Mammary epithelial cell (primary cell): ENCODE measurements around the gene ANAPC7.

Experiments
- EZH2 ChIP-seq: IDR thresholded peaks from 2 replicates; pipeline ENCODE4 v1.6.1; 2012; ENCODE audit warnings: low read length, inconsistent platforms, borderline replicate concordance
- TF ChIP-seq, protein P1 (sequence below), 2 donors: IDR thresholded peaks in 1 of 2; conservative IDR thresholded peaks in 1 of 2; 2 replicates each; pipeline ENCODE4 v1.5.1; 2011 to 2012; ENCODE audit warnings: inconsistent platforms in 2 of 2, low read length in 2 of 2, mild to moderate bottlenecking in 2 of 2, control low read depth in 1 of 2, low read depth in 1 of 2; ENCODE audit not compliant: insufficient read depth in 1 of 2; ENCODE audit errors: extremely low read depth in 1 of 2

DNA sequence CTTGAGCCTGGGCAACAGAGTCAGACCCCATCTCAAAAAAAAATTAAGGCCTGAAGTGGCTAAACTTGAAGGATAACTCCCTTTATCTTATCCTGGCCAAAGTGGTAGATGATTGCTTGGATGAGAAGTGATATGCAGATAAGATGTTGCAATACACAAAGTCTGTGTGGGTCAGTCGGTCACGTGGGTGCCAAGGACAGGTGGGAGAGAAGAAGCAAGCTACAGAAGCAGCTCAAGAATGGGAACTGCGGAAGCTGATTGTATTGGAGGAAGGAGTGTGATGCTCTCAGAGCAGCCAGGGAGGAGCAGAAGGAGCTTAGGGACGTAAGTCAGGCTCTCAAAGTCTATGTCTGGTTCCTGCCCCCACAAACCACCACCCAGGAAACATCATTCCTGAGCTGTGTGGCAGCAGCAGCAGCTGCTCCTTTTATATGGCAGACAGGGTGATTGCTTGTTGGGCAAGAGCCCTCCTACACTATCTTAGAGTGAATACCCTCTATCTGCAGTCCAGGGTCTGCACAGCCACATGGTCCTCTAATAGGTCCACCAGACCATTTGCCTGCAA is 67.9 kb downstream of the ANAPC7 start:
- TF ChIP-seq, protein P1, sequence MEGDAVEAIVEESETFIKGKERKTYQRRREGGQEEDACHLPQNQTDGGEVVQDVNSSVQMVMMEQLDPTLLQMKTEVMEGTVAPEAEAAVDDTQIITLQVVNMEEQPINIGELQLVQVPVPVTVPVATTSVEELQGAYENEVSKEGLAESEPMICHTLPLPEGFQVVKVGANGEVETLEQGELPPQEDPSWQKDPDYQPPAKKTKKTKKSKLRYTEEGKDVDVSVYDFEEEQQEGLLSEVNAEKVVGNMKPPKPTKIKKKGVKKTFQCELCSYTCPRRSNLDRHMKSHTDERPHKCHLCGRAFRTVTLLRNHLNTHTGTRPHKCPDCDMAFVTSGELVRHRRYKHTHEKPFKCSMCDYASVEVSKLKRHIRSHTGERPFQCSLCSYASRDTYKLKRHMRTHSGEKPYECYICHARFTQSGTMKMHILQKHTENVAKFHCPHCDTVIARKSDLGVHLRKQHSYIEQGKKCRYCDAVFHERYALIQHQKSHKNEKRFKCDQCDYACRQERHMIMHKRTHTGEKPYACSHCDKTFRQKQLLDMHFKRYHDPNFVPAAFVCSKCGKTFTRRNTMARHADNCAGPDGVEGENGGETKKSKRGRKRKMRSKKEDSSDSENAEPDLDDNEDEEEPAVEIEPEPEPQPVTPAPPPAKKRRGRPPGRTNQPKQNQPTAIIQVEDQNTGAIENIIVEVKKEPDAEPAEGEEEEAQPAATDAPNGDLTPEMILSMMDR (conservative IDR thresholded peaks at IDR 0.05 in 1 of 2, IDR thresholded peaks at IDR 0.05 in 1 of 2; ENCODE audit: extremely low read depth in 1 of 2, insufficient read depth in 1 of 2, low read depth in 1 of 2, low read length in 2 of 2), result no peak
- TF ChIP-seq EZH2, result no peak
